HG03521 (cell line): ENCODE measurements around the gene POC1A.

Experiments
- ATAC-seq: cut with Tn5 transposase; IDR thresholded peaks from one replicate; pipeline ENCODE4 v1.9.1; 2021; ENCODE audit warnings: mild to moderate bottlenecking, moderate library complexity; ENCODE audit not compliant: unreplicated experiment

The POC1A gene

GRCh38 chr3:52088445-52089367 lies 65.5 kb downstream of the POC1A start:
- ATAC-seq = no peak

GRCh38 chr3:52087731-52088130 lies 66.5 kb downstream of the POC1A start:
- no peak for ATAC-seq

- ATAC-seq = no peak
These were observed 67.1 kb downstream of the POC1A start for GRCh38 chr3:52086976-52087663.

- no peak for ATAC-seq
These were observed 67.8 kb downstream of the POC1A start for GRCh38 chr3:52086461-52086860.

GRCh38 chr3:52085681-52086282 lies 68.4 kb downstream of the POC1A start:
- no peak for ATAC-seq

GRCh38 chr3:52084954-52085680 lies 69.1 kb downstream of the POC1A start:
- ATAC-seq = no peak

GRCh38 chr3:52084216-52084945 lies 69.8 kb downstream of the POC1A start:
- no peak for ATAC-seq

GRCh38 chr3:52083556-52084087 lies 70.6 kb downstream of the POC1A start:
- no peak for ATAC-seq

- no peak for ATAC-seq
These were observed 71.3 kb downstream of the POC1A start for GRCh38 chr3:52082951-52083350.

GRCh38 chr3:52080830-52081719 lies 73.1 kb downstream of the POC1A start:
- ATAC-seq = no peak

GRCh38 chr3:52079958-52080357 lies 74.3 kb downstream of the POC1A start:
- ATAC-seq = no peak

GRCh38 chr3:52078781-52079560 lies 75.3 kb downstream of the POC1A start:
- no peak for ATAC-seq

- no peak for ATAC-seq
These were observed 76.3 kb downstream of the POC1A start for GRCh38 chr3:52077925-52078324.

- ATAC-seq = no peak
These were observed 77.1 kb downstream of the POC1A start for GRCh38 chr3:52076896-52077780.

GRCh38 chr3:52073490-52073889 lies 80.7 kb downstream of the POC1A start:
- no peak for ATAC-seq

- ATAC-seq = no peak
These were observed 81.8 kb downstream of the POC1A start for GRCh38 chr3:52072471-52072870.

- ATAC-seq = no peak
These were observed 82.2 kb downstream of the POC1A start for GRCh38 chr3:52072020-52072419.
